GM18502 (cell line): ENCODE measurements around the gene CLCA1.

Source experiments
- ATAC-seq: cut with Tn5 transposase; IDR thresholded peaks from one replicate; pipeline ENCODE4 v1.9.1; 2021; ENCODE audit warnings: mild to moderate bottlenecking; ENCODE audit not compliant: unreplicated experiment, poor library complexity

CLCA1 gene

DNA sequence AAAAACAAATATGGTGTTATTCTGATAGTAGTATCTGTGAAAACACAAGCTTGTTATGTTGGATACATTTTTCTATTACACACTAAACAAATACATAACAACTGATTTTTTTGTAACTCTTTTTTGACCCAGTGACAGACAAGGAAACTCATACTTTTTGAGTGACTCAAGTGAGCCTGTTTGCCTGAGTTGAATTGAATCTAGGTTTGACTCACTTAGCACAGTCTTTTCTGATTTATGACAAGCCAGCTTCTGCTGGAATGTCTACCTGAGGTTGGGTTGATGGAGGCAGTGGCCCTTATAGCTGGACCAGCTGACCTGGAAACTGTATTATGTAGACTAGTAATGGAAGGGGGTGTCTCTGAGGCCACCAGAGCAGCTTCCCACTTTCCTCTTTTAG lies 73.9 kb downstream of the CLCA1 start:
- no peak for ATAC-seq

GRCh38 chr1:86546787-86547221 lies 78.1 kb downstream of the CLCA1 start, which contains the start of gene CLCA4:
Gene CLCA4, plus strand, starts transcription at chr1:86547078. Its CDS starts 42 bp downstream, at chr1:86547120.
- ATAC-seq = no peak

- ATAC-seq = no peak
Measured at GRCh38 chr1:86548839-86549238, 80.1 kb downstream of the CLCA1 start.
